Immature natural killer cell (primary cell): ENCODE data around the gene CLDND2. TPM values are rescaled to one million over a fixed set of nuclear protein-coding genes. Genes with fewer than 3 reads are reported as not detected.

ENCODE experiments used
- DNase-seq, 3 donors: peaks; one replicate each; pipeline ENCODE4 v3.0.0; 2022; ENCODE audit warnings: mixed read lengths in 1 of 3
- H3K27ac Mint-ChIP-seq, 6 donors: one replicate each; pipeline ENCODE4 v1.8.0; 2020; ENCODE audit warnings: mixed read lengths in 6 of 6, mild to moderate bottlenecking in 5 of 6, inconsistent platforms in 4 of 6, moderate library complexity in 3 of 6
- H3K27me3 Mint-ChIP-seq, 3 donors: one replicate each; pipeline ENCODE4 v1.8.0; 2020 to 2021; ENCODE audit warnings: low read depth in 3 of 3, mild to moderate bottlenecking in 3 of 3, mixed read lengths in 3 of 3, moderate library complexity in 3 of 3, inconsistent platforms in 1 of 3
- H3K36me3 Mint-ChIP-seq, 3 donors: one replicate each; pipeline ENCODE4 v1.8.0; 2020; ENCODE audit warnings: mixed read lengths in 3 of 3, inconsistent platforms in 2 of 3, mild to moderate bottlenecking in 2 of 3
- H3K4me1 Mint-ChIP-seq, 2 donors: one replicate each; pipeline ENCODE4 v1.8.0; 2020; ENCODE audit warnings: inconsistent platforms in 2 of 2, mild to moderate bottlenecking in 2 of 2, mixed read lengths in 2 of 2, moderate library complexity in 1 of 2
- H3K4me3 Mint-ChIP-seq, 5 donors: one replicate each; pipeline ENCODE4 v1.8.0; 2020; ENCODE audit warnings: mild to moderate bottlenecking in 5 of 5, mixed read lengths in 5 of 5, inconsistent platforms in 3 of 5, moderate library complexity in 3 of 5
- H3K9me3 Mint-ChIP-seq, 6 donors: one replicate each; pipeline ENCODE4 v1.8.0; 2020; ENCODE audit warnings: mild to moderate bottlenecking in 6 of 6, mixed read lengths in 6 of 6, inconsistent platforms in 4 of 6, moderate library complexity in 3 of 6
- polyA plus RNA-seq, 3 donors: library from polyadenylated mRNA; unstranded; fragments of 300-500 nt; fragmentation: Illumina TruSeq; gene quantifications; one replicate each; pipeline ENCODE4 v1.2.3, GENCODE V29; 2021

The CLDND2 gene
- polyA plus RNA-seq, 3 donors from 2014 or later: 0.83 TPM; not detected in 2

- Mint-ChIP-seq H3K4me3 (peak overlapping the region in 3 of 5 donors; percentile 18 to 49 (median 49)), H3K36me3 (peaks cover 0 to 7% (median 3%) of the 10 kb centered on the region in 3 donors), H3K9me3 (no peaks in the 10 kb centered on the region), H3K27me3 (peaks cover 4 to 8% (median 7%) of the 10 kb centered on the region in 3 donors), H3K27ac (peak overlapping the region; percentile 90 to 97 (median 93)), H3K4me1 (peaks cover 71 to 85% of the 10 kb centered on the region in 2 donors)
- no peak for DNase-seq
Measured at GRCh38 chr19:51396175-51396574, 27.4 kb upstream of the CLDND2 start.

GRCh38 chr19:51394050-51394836 lies 25.4 kb upstream of the CLDND2 start:
- peak; percentile 91 to 93 (median 93) for DNase-seq
- Mint-ChIP-seq H3K36me3 (peaks cover 0 to 11% (median 7%) of the 10 kb centered on the region in 3 donors), H3K4me3 (peak overlapping the region; percentile 79 to 96 (median 88)), H3K27me3 (peaks cover 4 to 7% (median 7%) of the 10 kb centered on the region in 3 donors), H3K4me1 (peaks cover 83 to 90% of the 10 kb centered on the region in 2 donors), H3K9me3 (no peaks in the 10 kb centered on the region), H3K27ac (peak overlapping the region; percentile 90 to 97 (median 93))

DNA sequence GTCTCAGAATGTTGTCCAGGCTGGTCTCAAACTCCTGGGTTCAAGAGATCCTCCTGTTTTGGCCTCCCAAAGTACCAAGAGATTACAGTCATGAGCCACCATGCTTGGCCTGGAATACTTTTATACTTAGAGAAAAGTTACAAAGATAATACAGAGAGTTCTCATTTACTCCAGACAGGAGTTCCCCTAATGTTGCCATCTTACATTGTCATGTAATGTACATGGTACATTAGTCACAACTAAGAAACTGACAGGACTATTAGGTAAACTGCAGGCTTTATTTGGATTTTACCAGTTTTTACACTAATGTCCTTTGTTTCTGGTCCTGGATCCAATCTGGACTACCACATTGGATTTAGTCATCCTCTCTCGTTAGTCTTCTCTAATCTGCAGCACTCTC lies 23.9 kb upstream of the CLDND2 start:
- H3K4me1 Mint-ChIP-seq: peaks cover 82 to 90% of the 10 kb centered on the region in 2 donors
- peaks cover 0 to 11% (median 7%) of the 10 kb centered on the region in 3 donors for H3K36me3 Mint-ChIP-seq
- peak overlapping the region; percentile 55 to 86 (median 72) for H3K27ac Mint-ChIP-seq
- peak overlapping the region; percentile 31 to 71 (median 48) for H3K4me3 Mint-ChIP-seq
- no peak for DNase-seq
- H3K27me3 Mint-ChIP-seq: peaks cover 6 to 15% (median 7%) of the 10 kb centered on the region in 3 donors
- H3K9me3 Mint-ChIP-seq: no peaks in the 10 kb centered on the region

DNA sequence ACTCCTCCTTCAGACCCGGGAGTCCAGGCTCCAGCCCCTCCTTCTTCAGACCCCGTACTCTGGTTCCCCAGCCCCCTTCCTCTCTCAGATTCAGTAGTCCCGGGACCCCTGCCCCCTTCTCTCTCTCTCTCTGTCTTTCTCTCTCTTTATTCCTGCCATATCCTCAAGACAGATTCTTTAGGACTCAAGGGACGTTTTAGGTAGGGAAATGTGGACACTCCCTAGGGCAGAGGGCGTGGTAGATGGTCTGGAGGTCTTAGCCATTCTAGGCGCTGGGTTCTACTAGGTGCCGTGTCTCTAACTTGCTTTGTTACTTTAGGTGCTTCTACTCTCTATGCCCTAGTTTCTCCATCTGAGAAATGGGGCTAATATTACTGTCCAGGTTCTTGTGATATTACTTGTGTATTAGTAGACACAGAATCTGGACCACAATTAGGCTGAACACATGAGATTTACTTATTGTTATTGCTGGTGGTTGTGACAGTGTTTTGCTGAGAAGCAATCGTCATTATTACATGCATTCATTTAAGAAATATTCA lies 22.3 kb upstream of the CLDND2 start:
- Mint-ChIP-seq H3K36me3 (peaks cover 0 to 11% (median 7%) of the 10 kb centered on the region in 3 donors), H3K27me3 (peaks cover 6 to 15% (median 7%) of the 10 kb centered on the region in 3 donors), H3K4me3 (peak overlapping the region; percentile 87 to 96 (median 92)), H3K27ac (peak overlapping the region; percentile 86 to 98 (median 96)), H3K4me1 (peaks cover 78 to 83% of the 10 kb centered on the region in 2 donors), H3K9me3 (no peaks in the 10 kb centered on the region)
- DNase-seq: no peak

- Mint-ChIP-seq H3K36me3 (peaks cover 0 to 11% (median 7%) of the 10 kb centered on the region in 3 donors), H3K4me1 (peaks cover 71 to 72% of the 10 kb centered on the region in 2 donors), H3K9me3 (no peaks in the 10 kb centered on the region), H3K27ac (peak overlapping the region; percentile 86 to 98 (median 96)), H3K4me3 (peak overlapping the region; percentile 87 to 96 (median 92)), H3K27me3 (peaks cover 2 to 8% (median 5%) of the 10 kb centered on the region in 3 donors)
- DNase-seq: no peak
Measured at GRCh38 chr19:51389143-51389542, 20.3 kb upstream of the CLDND2 start.

DNA sequence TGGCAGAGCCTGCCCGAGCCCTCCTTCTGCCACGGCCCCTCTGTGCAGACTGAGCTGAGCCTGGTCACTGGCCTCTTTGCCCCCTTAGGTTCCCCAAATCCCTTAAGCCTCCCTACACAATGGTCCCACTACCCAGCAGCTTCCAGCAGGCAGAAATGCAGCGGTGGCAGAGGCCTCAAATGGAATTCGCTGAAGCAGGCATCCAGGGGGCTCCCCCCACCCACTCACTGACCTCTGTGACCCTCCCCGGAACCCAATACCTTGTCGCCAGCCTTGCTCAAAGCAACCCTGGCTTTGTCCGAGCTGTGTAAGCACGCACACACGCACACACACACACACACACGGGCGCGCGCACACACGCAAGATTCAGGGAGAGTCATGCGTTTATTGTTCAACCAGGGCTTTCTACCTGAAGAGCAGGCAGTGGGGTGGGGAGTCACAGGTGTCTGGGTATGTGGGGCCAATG lies 19.2 kb upstream of the CLDND2 start, which contains the start of gene LIM2:
LIM2 (minus strand) TSS at position 51 of the 466 bp plus-strand sequence. CDS start 531 bp downstream, outside the sequence.
- H3K9me3 Mint-ChIP-seq: no peaks in the 10 kb centered on the region
- H3K4me3 Mint-ChIP-seq: peak within 1 kb of the TSS; percentile 87 to 96 (median 92)
- H3K36me3 Mint-ChIP-seq: peaks cover 0 to 11% (median 4%) of the 10 kb centered on the region in 3 donors
- peak within 1 kb of the TSS; percentile 84 to 98 (median 92) for H3K27ac Mint-ChIP-seq
- DNase-seq: peak in 1 of 3 donors; percentile 41
- peaks cover 74% of the 10 kb centered on the region in 2 donors for H3K4me1 Mint-ChIP-seq
- H3K27me3 Mint-ChIP-seq: peaks cover 0 to 8% (median 2%) of the 10 kb centered on the region in 3 donors

- Mint-ChIP-seq H3K27ac (peak overlapping the region; percentile 84 to 98 (median 92)), H3K4me3 (peak overlapping the region; percentile 87 to 96 (median 92)), H3K36me3 (peaks cover 0 to 11% (median 4%) of the 10 kb centered on the region in 3 donors), H3K4me1 (peaks cover 78 to 79% of the 10 kb centered on the region in 2 donors), H3K27me3 (peaks cover 0 to 8% (median 2%) of the 10 kb centered on the region in 3 donors), H3K9me3 (no peaks in the 10 kb centered on the region)
- DNase-seq: peak; percentile 67 to 76 (median 72)
Measured at GRCh38 chr19:51386882-51387520, 18.2 kb upstream of the CLDND2 start.

GRCh38 chr19:51382004-51382403 lies 13.2 kb upstream of the CLDND2 start:
- no peaks in the 10 kb centered on the region for H3K9me3 Mint-ChIP-seq
- DNase-seq: no peak
- H3K27me3 Mint-ChIP-seq: peaks cover 0 to 4% (median 2%) of the 10 kb centered on the region in 3 donors
- H3K4me1 Mint-ChIP-seq: peaks cover 68 to 70% of the 10 kb centered on the region in 2 donors
- H3K27ac Mint-ChIP-seq: peak overlapping the region in 3 of 6 donors; percentile 56 to 67 (median 67)
- H3K36me3 Mint-ChIP-seq: no peaks in the 10 kb centered on the region
- H3K4me3 Mint-ChIP-seq: peak overlapping the region in 4 of 5 donors; percentile 17 to 80 (median 50)

- Mint-ChIP-seq H3K9me3 (no peaks in the 10 kb centered on the region), H3K27me3 (peaks cover 5 to 13% (median 8%) of the 10 kb centered on the region in 3 donors), H3K36me3 (no peaks in the 10 kb centered on the region), H3K4me3 (peak overlapping the region in 4 of 5 donors; percentile 65 to 80 (median 72)), H3K27ac (peak overlapping the region; percentile 59 to 90 (median 84)), H3K4me1 (peaks cover 72 to 76% of the 10 kb centered on the region in 2 donors)
- DNase-seq: no peak
Measured at GRCh38 chr19:51380379-51380778, 11.6 kb upstream of the CLDND2 start.

DNA sequence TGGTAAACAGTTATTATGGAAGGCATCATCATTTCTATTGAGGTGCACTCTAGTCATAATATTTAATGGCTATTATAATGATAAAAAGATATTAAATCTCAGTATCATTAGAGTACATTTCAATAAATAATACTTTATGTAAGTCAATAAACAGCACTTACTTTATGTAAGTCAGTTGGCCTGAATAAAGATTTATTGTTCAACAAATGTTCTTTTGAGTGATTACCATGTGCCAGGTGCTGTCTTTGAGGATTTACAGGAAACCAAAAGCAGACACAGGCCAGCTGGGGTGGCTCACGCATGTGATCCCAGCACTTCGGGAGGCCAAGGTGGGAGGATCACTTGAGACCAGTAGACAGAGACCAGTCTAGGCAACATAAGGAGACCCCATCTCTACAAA lies 8.6 kb upstream of the CLDND2 start:
- no peak for DNase-seq
- Mint-ChIP-seq H3K27ac (no peak overlapping the region), H3K27me3 (peaks cover 15 to 30% (median 15%) of the 10 kb centered on the region in 3 donors), H3K9me3 (no peaks in the 10 kb centered on the region), H3K4me3 (no peak overlapping the region), H3K36me3 (no peaks in the 10 kb centered on the region), H3K4me1 (peaks cover 80 to 84% of the 10 kb centered on the region in 2 donors)

DNA sequence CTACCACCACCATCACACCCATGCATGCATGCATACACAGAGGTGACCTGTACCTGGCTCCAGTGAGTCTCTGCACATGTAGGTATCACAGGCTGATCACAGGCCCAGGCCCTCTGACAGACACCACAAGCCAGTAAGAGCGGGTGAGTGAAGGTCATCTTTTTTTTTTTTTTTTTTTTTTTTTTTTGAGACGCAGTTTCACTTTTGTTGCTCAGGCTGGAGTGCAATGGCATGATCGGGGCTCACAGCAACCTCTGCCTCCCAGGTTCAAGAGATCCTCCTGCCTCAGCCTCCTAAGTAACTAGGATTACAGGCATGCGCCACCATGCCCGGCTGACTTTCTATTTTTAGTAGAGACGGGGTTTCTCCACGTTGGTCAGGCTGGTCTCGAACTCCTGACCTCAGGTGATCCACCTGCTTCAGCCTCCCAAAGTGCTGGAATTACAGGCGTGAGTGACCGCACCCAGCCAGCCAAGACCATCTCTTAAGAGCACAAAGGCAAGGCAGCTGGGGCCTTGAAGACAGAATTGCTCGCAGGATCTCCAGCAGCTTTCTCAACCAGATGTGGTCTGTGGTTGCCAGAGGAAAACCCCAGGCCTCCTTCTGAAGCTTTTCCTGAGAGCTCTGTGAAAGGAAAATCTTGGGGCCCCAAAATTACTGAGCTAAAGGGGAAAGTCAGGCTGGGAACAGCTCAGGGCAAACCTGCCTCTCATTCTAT lies 6.9 kb upstream of the CLDND2 start:
- Mint-ChIP-seq H3K36me3 (peaks cover 10 to 15% (median 15%) of the 10 kb centered on the region in 3 donors), H3K27ac (peak overlapping the region; percentile 94 to 100 (median 100)), H3K9me3 (no peaks in the 10 kb centered on the region), H3K4me1 (peaks cover 63 to 66% of the 10 kb centered on the region in 2 donors), H3K4me3 (peak overlapping the region; percentile 79 to 100 (median 88)), H3K27me3 (peaks cover 14 to 38% (median 17%) of the 10 kb centered on the region in 3 donors)
- DNase-seq: peak; percentile 62 to 73 (median 67)

DNA sequence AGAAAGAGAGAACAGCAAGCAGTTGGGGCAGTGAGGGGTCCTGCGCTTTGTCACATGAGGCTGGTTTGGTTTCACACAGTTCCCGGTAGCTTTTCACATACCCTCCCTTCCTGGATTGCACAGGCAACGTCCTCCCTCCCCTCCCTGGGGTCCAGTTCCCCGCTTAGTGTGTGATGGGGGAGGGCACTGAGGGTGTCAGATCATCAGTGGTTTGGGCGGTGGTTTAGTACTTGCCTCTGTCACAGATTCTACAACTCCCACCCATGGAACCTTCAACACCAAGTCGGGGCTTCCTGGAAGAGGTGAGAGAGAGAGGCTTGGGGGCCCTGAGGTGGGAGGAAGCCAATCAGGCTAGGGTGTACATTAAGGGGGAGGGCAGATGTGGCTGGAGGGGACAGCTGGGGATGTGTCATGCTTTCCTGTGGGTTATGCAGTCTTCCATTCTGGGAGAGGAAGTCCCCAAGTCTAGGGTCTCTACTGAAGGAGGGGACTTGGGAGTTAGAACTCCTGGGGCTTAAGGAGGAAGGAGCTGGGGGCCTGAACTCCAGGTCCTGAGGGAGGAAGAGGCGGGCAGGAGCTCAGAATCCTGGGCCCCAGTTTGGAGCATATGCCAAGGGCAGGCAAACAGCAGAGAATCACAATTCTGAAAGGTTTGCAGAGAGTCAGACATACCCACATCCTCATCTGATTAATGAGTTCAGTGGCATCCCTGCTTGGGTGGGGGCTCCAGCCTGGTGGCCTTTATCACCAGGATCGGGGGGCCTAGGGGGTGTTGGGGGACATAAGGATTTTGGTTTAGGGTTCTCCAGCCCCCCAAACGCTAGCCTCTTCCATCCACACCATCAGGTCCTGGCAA lies 4.1 kb upstream of the CLDND2 start, which contains the start of gene NKG7:
NKG7 (minus strand) TSS at position 6 of the 856 bp plus-strand sequence. CDS start 119 bp downstream, outside the sequence.
- no peaks in the 10 kb centered on the region for H3K9me3 Mint-ChIP-seq
- H3K4me3 Mint-ChIP-seq: peak within 1 kb of the TSS; percentile 94 to 100 (median 98)
- H3K27me3 Mint-ChIP-seq: peaks cover 18 to 50% (median 24%) of the 10 kb centered on the region in 3 donors

More for the DNA sequence above, 4.1 kb upstream of the CLDND2 start, which contains the start of gene NKG7:
- H3K27ac Mint-ChIP-seq: peak within 1 kb of the TSS; percentile 94 to 100 (median 100)
- H3K36me3 Mint-ChIP-seq: peaks cover 17 to 27% (median 22%) of the 10 kb centered on the region in 3 donors
- peak; percentile 97 to 98 (median 98) for DNase-seq
- peaks cover 53 to 62% of the 10 kb centered on the region in 2 donors for H3K4me1 Mint-ChIP-seq
